Pulmonary artery endothelial cell (primary cell): ENCODE measurements around the gene ZNF532. TPM values are rescaled to one million over a fixed set of nuclear protein-coding genes. Genes with fewer than 3 reads are reported as not detected.
"Not testable (repeated sequence)": the region's sequence is repeated elsewhere in the genome, so short reads cannot be mapped to it uniquely, and the experiment has no call there.

Experiments used
- DNase-seq: peaks from one replicate; pipeline ENCODE4 v3.0.0-alpha.2; 2011; ENCODE audit warnings: low read depth, low spot score
- total RNA-seq: library from RNA; depleted of rRNA; stranded (reverse); fragments of >200 nt; gene quantifications from 2 replicates; pipeline ENCODE4 v1.2.3, GENCODE V29; 2014

ZNF532 gene
- total RNA-seq, 1 donor from 2014 or later: 44.0 TPM

GRCh38 chr18:58847383-58848071, 17.1 kb upstream of the ZNF532 start:
- no peak for DNase-seq

DNA sequence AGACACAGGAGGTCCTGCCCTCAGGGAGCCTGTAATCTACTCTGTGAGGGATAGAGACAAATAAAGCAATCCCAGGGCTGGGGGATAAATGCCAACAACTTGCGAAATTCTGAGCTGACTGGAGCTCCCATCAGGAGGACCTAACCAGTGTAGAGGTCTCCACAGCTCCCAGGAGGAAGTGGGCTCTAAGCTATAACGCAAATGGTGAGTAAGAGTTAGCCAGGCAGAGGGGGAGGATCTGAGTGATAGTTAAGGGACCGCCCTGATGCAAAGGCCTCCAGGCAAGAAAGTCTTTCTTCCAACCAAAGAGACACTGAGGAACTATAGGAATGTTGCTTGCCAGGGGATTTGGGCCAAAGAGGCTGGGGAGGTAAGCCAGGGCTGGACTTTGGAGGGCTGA, 16.0 kb upstream of the ZNF532 start:
- no peak for DNase-seq

GRCh38 chr18:58850786-58851469, 13.7 kb upstream of the ZNF532 start:
- no peak for DNase-seq

DNA sequence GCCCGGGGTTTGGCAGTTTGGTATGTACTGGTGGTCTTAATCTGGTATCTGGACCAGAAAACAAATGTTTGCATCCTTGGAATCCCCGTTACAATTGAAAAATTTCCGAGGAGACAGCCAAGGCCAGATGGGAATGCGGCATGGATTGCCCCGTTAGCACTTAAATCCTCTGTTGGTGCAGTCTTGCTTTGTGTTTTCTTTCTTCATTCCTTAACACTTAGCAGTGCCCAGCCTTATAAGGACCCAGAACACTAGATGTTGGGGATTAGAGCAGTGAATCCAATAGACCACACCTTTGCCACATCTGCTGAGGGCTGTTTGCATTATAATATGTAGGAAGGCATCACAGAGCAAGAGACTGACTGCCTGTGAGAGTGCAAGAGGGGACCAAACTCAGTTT, 12.8 kb upstream of the ZNF532 start:
- no peak for DNase-seq

- no peak for DNase-seq
Observed at GRCh38 chr18:58852629-58853028, 12.0 kb upstream of the ZNF532 start.

- no peak for DNase-seq
Observed at GRCh38 chr18:58853561-58853960, 11.1 kb upstream of the ZNF532 start.

DNA sequence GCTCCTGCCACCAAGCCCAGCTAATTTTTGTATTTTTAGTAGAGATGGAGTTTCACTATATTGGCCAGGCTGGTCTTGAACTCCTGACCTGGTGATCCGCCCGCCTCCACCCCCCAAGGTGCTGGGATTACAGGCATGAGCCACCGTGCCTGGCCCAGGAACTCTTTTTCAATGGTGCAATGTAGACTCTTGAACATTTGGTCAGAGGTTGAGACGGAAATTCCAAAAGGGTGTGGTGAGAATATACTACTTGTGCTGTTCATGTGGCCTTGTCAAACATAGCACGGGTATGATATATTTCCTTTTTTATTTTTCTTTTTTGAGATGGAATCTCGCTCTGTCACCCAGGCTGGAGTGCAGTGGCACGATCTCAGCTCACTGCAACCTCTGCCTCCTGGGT, 9.2 kb upstream of the ZNF532 start:
- not testable (repeated sequence) for DNase-seq

GRCh38 chr18:58856881-58857280, 7.8 kb upstream of the ZNF532 start:
- DNase-seq: no peak

- no peak for DNase-seq
Observed at GRCh38 chr18:58858591-58859468, 5.8 kb upstream of the ZNF532 start.

- no peak for DNase-seq
Observed at GRCh38 chr18:58859907-58860306, 4.8 kb upstream of the ZNF532 start.

DNA sequence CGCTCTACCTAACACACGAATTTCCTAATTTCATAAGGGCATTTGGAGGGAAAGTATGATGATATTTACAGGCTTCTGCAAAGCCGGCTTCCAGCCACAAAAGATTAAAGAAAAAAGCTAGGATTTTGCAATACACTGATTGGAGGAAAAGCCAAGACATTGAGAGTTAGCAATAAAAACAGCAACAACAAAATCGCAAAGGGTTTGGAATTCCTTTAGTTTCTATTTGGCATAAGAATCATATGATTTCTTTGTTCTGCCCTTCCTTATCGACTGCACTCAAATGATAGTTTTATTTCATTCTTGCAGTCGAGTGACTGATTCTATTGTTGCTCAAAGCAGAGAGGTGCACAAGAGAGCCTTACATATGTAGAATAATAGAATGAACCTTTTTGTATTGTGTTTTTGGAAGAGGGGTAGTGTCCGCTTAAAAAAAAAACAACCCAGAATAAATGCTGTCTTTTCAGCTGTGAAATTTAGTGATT, 3.9 kb upstream of the ZNF532 start:
- DNase-seq: no peak

GRCh38 chr18:58861353-58861752, 3.3 kb upstream of the ZNF532 start:
- DNase-seq: no peak

DNA sequence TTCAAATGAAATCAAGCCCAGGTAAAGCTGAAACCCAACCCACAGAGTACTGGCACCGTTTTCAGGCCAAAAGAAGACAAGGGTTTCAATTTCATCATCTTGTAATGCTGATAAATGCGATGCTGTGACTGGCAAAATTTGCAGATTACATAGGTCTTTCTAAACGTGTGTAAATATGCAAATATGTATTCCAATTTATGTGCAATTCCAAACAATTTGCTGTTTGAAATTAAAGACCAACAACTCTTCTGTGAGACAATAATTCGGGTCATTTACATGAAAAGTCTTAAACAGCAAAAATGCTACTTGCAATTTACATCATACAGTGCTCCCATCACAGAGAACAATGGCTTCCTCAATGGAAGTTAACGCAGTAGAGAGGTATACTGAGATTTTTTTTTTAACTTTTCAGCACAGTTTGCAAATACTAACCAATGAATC, 2.8 kb upstream of the ZNF532 start:
- no peak for DNase-seq

GRCh38 chr18:58862356-58862755, 2.3 kb upstream of the ZNF532 start:
- DNase-seq: no peak

DNA sequence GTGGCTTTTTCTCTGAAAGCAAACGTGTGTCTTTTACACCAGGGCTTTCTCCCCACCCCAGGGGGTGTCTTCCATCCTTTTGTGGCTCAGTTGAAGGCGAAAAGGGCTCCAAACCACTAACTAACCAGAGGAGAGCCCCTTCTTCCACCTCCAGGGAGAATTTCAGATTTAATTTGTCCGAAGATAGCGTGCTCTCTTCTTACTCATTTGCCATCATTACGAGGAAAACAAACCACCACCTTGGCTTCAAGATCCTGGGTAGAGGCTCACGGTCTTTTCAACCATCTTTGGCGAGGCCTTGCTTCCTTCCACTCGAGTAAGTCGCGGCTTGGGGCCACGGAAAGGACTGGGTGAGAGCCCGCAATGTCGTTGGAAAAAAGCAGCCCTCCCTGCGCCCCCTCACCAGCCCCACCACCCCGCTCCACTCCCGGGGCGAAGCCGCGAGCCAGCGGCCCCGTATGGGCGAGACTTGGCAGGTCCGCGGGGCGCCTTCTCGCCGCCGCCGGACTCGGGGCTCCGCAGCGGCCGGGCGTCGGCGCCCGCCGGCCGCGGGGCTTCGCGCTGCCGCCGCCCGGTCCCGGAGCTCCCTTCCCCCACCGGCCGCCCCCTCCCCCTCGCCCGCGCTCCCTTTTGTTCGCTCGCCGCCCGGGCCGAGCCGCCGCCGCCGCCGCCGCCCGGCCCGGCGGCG, 1.7 kb upstream of the ZNF532 start:
- DNase-seq: no peak

DNA sequence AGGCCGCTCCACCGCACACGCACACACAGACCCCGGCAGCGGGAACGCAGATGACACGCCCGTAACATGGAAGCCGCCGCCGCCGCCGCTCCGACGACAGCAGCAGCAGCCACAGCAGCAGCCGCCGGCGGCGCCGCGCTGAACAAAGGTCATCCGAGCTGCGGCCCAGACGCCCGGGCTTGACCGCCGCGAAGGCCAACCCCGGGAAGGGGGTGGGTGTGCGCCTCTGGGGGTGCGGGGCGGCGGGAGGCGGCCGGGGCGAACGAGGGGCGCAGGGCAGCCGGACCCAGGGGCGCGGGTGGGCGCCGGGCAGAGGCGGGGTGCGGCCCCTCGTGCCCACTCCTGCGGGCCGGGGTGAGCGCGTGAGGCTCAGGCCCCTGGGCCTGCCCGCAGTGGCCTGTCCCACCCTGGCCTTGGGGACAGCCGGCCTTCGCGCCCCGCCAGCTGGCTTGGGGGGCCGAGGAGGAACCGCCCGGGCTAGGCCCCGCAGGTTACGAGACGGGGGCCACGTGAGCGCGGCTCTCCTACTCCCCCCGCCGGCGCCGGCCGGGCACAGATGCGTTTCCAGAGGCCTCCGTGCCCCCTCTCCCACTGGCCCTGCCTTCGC, 1.0 kb upstream of the ZNF532 start:
- no peak for DNase-seq

DNA sequence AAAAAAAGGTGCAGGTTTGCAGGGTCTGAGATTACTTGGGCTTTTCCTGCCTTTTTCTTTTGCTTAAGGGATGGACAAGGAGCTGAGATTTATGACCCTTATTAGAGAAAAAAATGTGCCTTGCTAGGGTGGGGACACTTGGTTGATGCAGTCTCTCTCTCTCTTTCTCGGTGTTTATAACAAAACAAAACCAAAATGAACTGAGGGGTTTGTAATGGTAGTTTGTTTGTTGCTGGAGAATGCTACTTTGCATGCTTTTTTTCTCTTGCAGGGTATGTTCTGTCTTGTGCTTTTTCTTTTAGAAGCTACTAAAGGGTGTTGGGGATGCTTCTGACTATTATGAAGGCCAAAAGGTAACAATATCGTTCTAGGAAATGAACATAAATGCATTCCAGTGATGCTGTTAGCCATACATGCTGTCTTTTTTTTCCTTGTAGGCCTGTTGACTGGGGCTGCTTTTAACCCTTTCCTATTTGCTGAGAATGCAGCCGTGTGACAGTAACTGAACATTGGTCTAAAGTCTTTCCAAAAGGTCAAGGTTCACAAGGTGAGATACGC, 435 bp downstream of the ZNF532 start:
- DNase-seq: no peak

GRCh38 chr18:58865701-58866065, 1.0 kb downstream of the ZNF532 start:
- DNase-seq: no peak

DNA sequence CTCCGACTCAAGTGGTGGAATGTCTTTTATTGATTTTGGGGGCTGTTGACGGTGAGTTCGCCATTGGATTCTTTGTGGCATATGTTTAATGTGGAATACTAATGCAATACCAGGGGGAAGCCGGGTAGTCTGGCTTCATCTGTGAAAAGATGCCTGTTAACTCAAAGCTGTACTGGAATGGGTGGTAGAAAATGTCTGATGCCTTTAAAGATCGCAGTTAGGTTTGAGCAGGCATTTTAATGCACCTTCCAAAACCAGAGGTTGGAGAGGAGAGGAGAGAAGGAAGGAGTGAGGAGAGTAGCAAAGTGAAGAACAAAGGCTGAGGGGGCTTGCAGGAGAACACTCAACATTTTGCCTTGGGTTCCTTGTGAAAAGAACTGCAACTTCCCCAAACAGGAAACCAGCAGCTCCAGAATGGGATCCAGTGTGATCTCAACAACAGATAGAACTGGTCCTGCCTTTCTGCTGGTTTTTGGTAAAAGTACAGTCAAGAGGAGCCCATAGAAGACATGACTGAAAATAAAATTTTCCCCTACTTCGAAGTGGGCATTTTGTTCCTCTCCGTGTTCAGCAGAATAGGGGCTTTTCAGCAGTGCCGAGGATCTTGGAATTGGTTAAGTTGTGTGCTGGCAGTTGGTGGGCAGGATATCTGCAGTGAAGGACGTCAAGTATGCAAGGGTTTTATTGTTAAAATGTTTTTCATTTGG, 1.5 kb downstream of the ZNF532 start:
- no peak for DNase-seq

DNA sequence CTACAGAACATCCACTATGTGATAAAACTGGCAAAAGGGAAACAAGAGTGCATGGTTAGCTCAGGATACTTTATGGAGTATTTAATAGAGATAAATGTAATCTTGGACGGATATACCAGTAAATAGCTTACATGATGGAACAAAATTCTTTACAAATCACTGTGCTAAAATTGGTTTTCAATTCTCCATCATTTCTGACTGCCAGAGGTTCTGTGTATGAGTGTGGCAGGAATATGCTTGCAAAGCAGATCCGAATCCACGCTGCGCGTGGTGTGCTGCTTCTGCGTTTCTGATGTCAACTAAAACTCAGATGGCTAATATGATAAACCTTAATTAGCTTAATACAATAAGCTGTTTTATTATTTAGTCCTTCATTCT, 2.1 kb downstream of the ZNF532 start:
- DNase-seq: no peak
